GM20431 (cell line): ENCODE results near the gene R3HDM2.

Experiments used
- in situ Hi-C: fragments of 300-500 bp; cut with MseI, MboI; formaldehyde crosslinking; loops from one replicate; pipeline ENCODE4 v1.15.0; 2020; ENCODE audit warnings: low sequenced_read_pairs; ENCODE audit not compliant: unreplicated experiment

The R3HDM2 gene

GRCh38 chr12:57224278-57224972 lies 206.4 kb downstream of the R3HDM2 start:
- in situ Hi-C loops, result no loop called here

GRCh38 chr12:57223191-57224165 lies 207.4 kb downstream of the R3HDM2 start:
- in situ Hi-C loops, result no loop called here

- in situ Hi-C loops, result no loop called here
Observed at GRCh38 chr12:57222286-57223190, 208.3 kb downstream of the R3HDM2 start.

GRCh38 chr12:57221169-57221917 lies 209.5 kb downstream of the R3HDM2 start:
- in situ Hi-C loops, result no loop called here

GRCh38 chr12:57220770-57221168 lies 210.1 kb downstream of the R3HDM2 start:
- in situ Hi-C loops, result no loop called here

- in situ Hi-C loops, result no loop called here
Observed at GRCh38 chr12:57219993-57220754, 210.7 kb downstream of the R3HDM2 start.

GRCh38 chr12:57219205-57219992 lies 211.4 kb downstream of the R3HDM2 start:
- in situ Hi-C loops, result no loop called here

GRCh38 chr12:57218030-57218853 lies 212.6 kb downstream of the R3HDM2 start:
- in situ Hi-C loops, result no loop called here

GRCh38 chr12:57216921-57217879 lies 213.6 kb downstream of the R3HDM2 start:
- in situ Hi-C loops, result no loop called here

GRCh38 chr12:57216014-57216911 lies 214.6 kb downstream of the R3HDM2 start, which contains the start of gene NXPH4:
Gene NXPH4 (plus strand): TSS chr12:57216794. CDS start chr12:57216970, 176 bp downstream.
- in situ Hi-C loops, result no loop called here

GRCh38 chr12:57215668-57216013 lies 215.2 kb downstream of the R3HDM2 start:
- in situ Hi-C loops, result no loop called here

GRCh38 chr12:57215065-57215464 lies 215.8 kb downstream of the R3HDM2 start:
- in situ Hi-C loops, result no loop called here

GRCh38 chr12:57214398-57214781 lies 216.5 kb downstream of the R3HDM2 start:
- in situ Hi-C loops, result no loop called here

GRCh38 chr12:57213763-57214397 lies 217.0 kb downstream of the R3HDM2 start:
- in situ Hi-C loops, result no loop called here
